Activated CD8-positive, alpha-beta memory T cell treated with anti-CD3 and anti-CD28 coated beads for 48 hours (primary cell): ENCODE results near the gene LGI4.
"Not testable (repeated sequence)": the region's sequence is repeated elsewhere in the genome, so short reads cannot be mapped to it uniquely, and the experiment has no call there.

Source experiments
- DNase-seq, 3 experiments: peaks; one replicate each; pipeline ENCODE4 v3.0.0-alpha.2; 2020; ENCODE audit warnings: low read depth in 2 of 3, low spot score in 2 of 3

Gene LGI4

GRCh38 chr19:35107545-35107944 is 27.3 kb downstream of the LGI4 start:
- DNase-seq = no peak

- no peak for DNase-seq
Observed at GRCh38 chr19:35106898-35107541, 27.8 kb downstream of the LGI4 start.

GRCh38 chr19:35106291-35106583 is 28.6 kb downstream of the LGI4 start:
- DNase-seq = no peak

DNA sequence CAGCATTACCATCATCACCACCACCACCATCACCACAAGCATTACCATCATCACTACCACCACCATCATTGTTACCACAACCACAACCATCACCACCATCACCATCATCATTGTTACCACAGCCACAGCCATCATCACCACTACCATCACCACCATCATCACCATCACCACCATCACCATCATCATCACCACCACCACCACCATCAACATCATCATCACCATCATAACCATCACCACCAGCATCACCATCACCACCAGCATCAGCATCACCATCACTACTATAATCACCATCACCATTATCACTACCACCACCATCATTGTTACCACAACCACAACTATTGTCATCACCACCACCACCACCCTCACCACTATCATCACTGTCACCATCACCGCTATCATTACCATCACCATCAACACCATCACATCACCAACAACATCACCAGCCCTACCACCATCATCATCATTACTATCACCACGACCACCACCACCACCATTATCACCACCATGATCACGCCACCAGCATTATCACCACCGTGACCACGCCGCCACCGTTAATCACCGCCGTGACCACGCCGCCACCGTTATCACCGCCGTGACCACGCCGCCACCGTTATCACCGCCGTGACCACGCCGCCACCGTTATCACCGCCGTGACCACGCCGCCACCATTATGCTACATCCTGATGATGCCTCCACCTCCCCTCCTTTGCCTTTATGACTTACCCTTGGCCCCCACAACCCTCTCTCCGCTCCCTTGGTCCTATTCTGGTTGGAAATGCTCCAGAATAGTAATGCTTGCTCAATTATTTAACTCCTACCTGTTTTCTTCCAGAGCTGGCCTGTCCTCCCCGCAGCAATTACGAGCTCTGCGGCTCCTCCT is 29.2 kb downstream of the LGI4 start:
- DNase-seq = no peak

GRCh38 chr19:35105047-35105410 is 29.8 kb downstream of the LGI4 start:
- no peak for DNase-seq

DNA sequence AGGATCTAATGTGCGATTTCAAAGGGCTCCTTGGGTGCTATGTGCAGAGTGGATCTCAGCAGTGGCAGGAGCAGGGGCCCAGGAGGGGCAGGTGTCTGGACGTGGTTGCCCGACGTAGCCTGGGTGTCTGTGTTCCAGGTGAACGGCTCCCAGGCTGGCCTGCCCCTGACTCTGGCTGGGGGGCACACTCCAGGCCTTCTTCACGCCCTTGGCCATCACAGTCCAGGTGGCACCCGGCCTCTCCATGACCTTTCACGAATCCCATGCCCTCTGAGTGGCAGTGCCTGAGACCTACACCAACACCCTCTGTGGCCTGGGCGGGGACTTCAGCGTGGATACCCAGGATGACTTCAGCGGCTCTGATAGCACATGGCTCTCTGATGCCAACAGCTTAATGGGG is 30.5 kb downstream of the LGI4 start:
- no peak for DNase-seq

DNA sequence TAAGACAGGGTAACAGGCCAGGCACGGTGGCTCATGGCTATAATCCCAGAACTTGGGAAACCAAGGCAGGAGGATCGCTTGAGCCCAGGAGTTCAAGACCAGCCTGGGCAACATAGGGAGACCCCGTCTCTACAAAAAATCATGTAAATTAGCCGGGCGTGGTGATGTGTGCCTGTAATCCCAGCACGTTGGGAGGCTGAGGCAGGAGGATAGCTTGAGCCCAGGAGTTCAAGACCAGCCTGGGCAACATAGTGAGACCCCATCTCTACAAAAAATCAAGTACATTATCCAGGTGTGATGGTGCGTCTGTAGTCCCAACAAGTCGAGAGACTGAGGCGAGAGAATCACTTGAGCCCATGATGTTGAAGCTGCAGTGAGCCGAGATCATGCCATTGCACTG is 31.2 kb downstream of the LGI4 start:
- not testable (repeated sequence) for DNase-seq

DNA sequence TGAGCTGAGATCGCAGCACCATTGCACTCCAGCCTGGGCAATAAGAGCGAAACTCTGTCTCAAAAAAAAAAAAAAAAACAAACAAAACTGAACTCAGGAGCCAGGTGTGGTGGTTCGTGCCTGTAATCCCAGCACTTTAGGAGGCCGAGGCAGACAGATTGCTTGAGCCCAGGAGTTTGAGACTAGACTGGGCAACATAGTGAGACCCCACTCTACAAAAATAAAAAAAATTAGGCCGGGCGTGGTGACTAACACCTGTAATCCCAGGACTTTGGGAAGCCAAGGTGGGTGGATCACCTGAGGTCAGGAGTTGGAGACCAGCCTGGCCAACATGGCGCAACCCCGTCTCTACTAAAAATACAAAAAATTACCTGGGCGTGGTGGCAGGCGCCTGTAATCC is 32.9 kb downstream of the LGI4 start:
- not testable (repeated sequence) for DNase-seq

- no peak for DNase-seq
Observed at GRCh38 chr19:35100588-35101533, 34.0 kb downstream of the LGI4 start.

GRCh38 chr19:35099897-35100275 is 35.0 kb downstream of the LGI4 start:
- no peak for DNase-seq

DNA sequence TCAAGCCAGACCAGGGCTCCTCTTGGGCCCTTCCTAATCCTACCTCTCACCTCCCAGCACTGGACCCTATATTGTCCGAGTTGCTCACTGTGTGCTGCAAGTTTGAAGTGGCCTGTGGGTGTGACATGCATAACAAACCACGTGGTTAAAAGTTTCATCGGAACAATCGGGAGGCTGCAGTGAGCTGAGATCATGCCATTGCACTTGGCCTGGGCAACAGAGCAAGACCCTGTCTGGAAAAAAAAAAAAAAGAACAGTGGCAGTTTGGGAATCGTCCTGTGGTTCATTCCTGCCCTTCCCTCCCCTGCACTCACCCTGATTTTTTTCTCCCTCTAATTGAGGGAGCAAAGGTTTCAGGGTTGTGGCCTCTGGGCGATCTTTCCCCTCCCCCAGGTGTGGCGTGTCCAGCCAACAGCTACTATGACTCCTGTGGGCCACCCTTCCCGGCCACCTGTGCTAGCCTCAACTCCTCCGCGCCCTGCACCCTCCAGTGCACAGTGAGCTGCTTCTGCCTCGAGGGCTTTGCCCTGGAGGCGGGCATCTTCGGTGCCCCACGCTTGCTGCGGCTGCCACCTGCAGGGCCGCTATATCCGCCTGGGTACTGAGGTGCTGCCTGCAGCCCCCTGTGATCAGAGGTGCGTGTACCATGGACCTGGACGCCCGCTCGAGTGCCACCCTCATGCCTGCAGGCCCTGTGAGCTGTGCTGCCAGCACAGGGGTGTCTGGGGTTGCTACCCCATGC is 35.5 kb downstream of the LGI4 start:
- DNase-seq = no peak

GRCh38 chr19:35098413-35099049 is 36.3 kb downstream of the LGI4 start:
- no peak for DNase-seq

DNA sequence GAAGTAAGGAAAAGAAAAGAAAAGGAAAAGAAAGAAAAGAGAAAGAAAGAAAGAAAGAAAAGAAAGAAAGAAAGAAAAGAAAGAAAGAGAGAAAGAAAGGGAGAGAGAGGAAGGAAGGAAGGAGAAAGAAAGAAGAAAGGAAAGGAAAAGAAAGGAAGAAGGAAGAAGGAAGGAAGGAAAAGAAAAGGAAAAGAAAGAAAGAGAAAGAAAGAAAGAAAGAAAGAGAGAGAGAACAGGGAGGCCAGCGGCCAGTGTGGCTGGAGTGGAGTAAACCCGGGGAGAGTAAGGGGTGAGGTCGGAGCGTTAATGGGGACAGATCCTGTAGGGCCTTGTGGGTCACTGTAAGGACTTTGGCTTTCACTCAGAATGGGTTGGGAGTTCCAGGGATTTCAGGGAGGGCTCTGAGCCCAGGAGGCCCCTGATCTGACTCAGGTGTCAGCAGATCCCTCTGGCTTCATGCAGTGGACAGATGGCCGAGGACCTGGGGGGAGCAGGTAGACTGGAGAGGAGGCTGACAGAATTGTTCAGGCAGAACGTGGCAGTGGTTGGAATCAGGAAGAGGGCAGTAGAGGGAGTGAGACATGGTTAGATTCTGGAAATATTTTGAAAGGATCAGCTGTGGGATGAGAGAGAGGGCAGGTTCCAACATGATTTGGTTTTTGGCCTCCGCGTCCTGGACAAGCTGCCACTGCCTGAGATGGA is 39.0 kb downstream of the LGI4 start:
- DNase-seq = no peak

DNA sequence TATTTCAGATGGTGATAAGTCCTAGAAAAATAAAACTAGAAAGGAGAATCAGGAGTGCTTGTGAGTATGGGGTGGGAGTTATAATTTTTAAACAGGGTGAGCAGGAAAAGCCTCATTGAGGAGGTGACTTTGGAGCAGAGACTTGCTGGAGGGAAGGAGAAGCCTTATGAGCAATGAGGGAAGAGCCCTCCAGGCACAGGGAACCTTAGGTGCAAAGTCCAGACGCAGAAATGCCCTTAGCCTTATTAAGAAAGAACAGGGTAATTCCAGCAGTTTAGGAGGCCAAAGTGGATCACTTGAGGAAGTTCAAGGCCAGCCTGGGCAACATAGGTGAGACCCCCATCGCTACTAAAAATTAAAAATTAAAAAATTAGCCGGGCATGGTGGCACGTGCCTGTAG is 40.2 kb downstream of the LGI4 start:
- DNase-seq = no peak

- DNase-seq = no peak
Observed at GRCh38 chr19:35093941-35094647, 40.8 kb downstream of the LGI4 start.

DNA sequence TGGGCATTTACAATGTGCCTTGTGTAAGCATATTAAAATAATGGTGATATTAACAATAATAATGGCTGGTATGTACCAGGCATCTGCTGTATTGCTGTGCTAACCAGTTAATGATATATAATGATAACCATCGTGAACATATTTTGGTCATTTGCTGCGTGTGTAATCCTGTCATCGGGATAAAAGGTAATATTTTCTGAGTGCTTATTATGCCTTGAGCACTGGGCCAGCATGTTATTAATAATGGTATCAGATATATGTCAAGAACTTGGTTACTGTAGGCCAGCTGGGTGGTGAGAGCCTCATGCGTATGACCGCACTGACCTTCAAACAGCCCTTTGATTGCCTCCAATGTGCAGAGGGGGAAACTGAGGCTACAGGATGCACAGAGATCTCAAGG is 41.4 kb downstream of the LGI4 start:
- no peak for DNase-seq

DNA sequence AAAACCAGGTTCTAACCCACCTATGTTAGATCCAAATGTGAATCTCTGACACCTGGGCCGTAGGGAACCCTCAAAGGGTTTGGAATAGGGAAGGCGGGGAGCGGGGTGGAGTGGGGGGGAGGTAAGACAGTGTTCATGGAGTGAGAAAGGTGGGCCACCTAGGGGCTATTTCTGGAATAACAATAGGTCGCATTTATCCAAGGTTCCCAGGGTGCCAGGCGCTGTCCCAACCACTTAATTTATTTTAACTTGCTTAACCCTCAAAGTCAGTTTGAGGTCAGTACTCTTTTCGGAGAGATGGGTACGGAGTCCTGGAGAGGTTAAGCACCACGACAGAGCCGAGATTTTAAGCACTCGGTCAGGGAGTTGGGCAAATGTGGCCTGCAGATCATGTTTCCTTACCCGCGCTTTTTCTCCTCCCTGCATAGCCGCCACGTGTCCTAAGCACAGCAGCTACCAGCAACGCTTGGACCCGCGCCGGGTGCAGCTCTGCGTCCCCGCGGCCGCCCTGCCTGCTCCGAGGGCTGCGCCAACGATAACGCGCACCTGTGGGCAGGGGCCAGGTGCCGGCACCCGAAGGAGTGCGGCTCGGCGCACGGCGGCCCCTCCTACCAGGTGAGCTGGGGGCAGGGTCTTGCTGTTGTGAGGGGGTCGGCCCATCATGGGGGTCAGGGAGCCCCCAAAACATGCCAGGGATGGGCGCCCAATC is 44.2 kb downstream of the LGI4 start:
- DNase-seq = no peak

DNA sequence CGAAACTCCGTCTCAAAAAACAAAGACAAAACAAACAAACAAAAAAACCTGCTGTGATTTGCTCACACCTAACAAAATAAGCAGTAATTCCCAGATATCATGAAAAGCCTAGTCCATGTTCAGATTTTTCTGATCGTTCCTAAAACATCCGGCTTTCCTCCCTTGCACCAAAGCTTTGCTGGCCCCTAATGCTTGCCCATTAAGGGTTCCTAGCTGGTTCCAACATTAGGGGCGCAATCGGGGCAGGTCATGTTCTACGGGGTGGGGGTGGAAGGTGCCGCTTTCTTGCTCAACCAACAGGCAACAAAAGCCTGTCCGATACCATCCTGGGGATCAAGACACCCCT is 44.7 kb downstream of the LGI4 start:
- DNase-seq = no peak

DNA sequence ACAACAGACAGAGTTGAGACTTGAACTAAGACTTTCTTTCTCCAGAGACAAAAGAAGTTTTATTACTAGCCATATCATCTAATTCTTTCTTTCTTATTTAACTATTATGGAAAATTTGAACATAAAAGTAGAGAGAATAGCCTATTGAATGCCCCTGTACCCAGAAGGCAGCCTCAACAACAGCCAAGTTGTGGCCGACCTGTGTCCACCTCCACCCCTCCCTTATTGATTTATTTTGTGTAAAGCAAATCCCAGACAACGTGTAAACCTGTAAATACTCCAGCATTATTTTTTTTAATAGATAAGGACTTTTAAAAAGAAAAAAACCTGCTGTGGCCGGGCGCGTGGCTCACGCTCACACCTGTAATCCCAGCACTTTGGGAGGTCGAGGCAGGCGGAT is 45.3 kb downstream of the LGI4 start:
- no peak for DNase-seq
